DND-41 (cell line): ENCODE data around the gene CEACAM1.

Experiments
- ATAC-seq: fragments of 200-7000 bp; cut with Tn5 transposase; 3 replicates; pipeline ENCODE4 v1.9.1; 2021; ENCODE audit warnings: low read depth; ENCODE audit not compliant: insufficient read depth
- DNase-seq: peaks from one replicate; pipeline ENCODE4 v3.0.0-alpha.2; 2020
- H2AFZ ChIP-seq: 2 replicates; pipeline ENCODE4 v1.6.0; 2012; ENCODE audit warnings: low read depth, low read length
- H3K27ac ChIP-seq: 2 replicates; pipeline ENCODE4 v1.5.1; 2012; ENCODE audit warnings: low read length, inconsistent platforms
- H3K27me3 ChIP-seq: fragments of 200-600 bp; sonication (generic); 2 replicates; pipeline ENCODE4 v1.6.0; 2012; ENCODE audit warnings: low read length, mild to moderate bottlenecking, inconsistent platforms; ENCODE audit not compliant: insufficient read depth, poor library complexity
- H3K36me3 ChIP-seq: 2 replicates; pipeline ENCODE4 v1.5.1; 2012; ENCODE audit warnings: low read length, inconsistent platforms; ENCODE audit not compliant: insufficient read depth
- H3K4me1 ChIP-seq: 2 replicates; pipeline ENCODE4 v1.5.1; 2012; ENCODE audit warnings: mild to moderate bottlenecking, low read length; ENCODE audit not compliant: insufficient read depth
- H3K4me2 ChIP-seq: 2 replicates; pipeline ENCODE4 v1.6.0; 2012; ENCODE audit warnings: mild to moderate bottlenecking, moderate library complexity, low read length, inconsistent platforms; ENCODE audit not compliant: insufficient read depth
- H3K4me3 ChIP-seq, 2 experiments: fragments of 200-600 bp in 1 of 2; shearing (Covaris generic) in 1 of 2; 2 replicates each; pipeline ENCODE4 v1.5.1; 2012 to 2016; ENCODE audit warnings: inconsistent platforms in 2 of 2, low read length in 2 of 2, mild to moderate bottlenecking in 2 of 2, low read depth in 1 of 2, moderate library complexity in 1 of 2
- H3K79me2 ChIP-seq: 2 replicates; pipeline ENCODE4 v1.6.0; 2012; ENCODE audit warnings: low read length, inconsistent platforms; ENCODE audit not compliant: insufficient read depth
- H3K9ac ChIP-seq: 2 replicates; pipeline ENCODE4 v1.6.0; 2012; ENCODE audit warnings: low read depth, mild to moderate bottlenecking, inconsistent platforms, low read length, moderate library complexity
- H3K9me3 ChIP-seq: 2 replicates; pipeline ENCODE4 v1.5.1; 2012; ENCODE audit warnings: low read length, moderate library complexity, mild to moderate bottlenecking, inconsistent platforms; ENCODE audit not compliant: insufficient read depth, severe bottlenecking
- H4K20me1 ChIP-seq: 2 replicates; pipeline ENCODE4 v1.6.0; 2012; ENCODE audit warnings: low read length; ENCODE audit not compliant: insufficient read depth
- EZH2 ChIP-seq: IDR thresholded peaks from 3 replicates; pipeline ENCODE4 v1.6.1; 2012; ENCODE audit warnings: borderline replicate concordance, low read depth, mild to moderate bottlenecking, moderate library complexity, low read length, inconsistent platforms; ENCODE audit not compliant: severe bottlenecking
- TF ChIP-seq, protein P1 (sequence below): IDR thresholded peaks from 2 replicates; pipeline ENCODE4 v1.5.1; 2012; ENCODE audit warnings: borderline replicate concordance, low read length, moderate library complexity, mild to moderate bottlenecking; ENCODE audit not compliant: poor library complexity, severe bottlenecking; ENCODE audit errors: extremely low read depth

CEACAM1 gene

DNA sequence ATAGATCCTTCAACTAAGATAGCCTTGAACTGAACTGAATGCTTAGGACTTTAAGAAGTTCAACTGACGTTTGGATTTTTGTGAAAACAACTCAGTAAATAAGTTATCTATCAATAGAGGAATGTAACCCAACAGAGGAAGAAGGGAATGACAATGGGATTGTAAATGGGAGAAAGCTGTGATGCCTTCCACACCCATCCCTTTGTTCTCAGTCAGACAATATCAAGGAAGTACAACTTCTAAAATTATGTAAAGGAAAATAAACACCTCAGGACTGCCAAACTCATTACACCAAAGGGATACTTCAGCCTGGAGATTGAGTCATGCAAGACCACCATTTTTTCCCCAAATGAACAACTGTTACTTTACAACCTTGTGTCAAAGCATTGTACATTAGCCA, 45.4 kb upstream of the CEACAM1 start:
- Histone ChIP-seq H3K27me3 (peaks cover 2% of the 10 kb centered on the region), H3K27ac (no peak overlapping the region), H3K4me1 (no peaks in the 10 kb centered on the region), H2AFZ (no peak overlapping the region), H3K9me3 (no peaks in the 10 kb centered on the region), H3K4me3 (no peak overlapping the region), H3K4me2 (no peak overlapping the region), H3K36me3 (no peaks in the 10 kb centered on the region), H3K9ac (no peak overlapping the region), H3K79me2 (no peaks in the 10 kb centered on the region), H4K20me1 (no peaks in the 10 kb centered on the region)
- TF ChIP-seq EZH2: no peak
- TF ChIP-seq, protein P1, sequence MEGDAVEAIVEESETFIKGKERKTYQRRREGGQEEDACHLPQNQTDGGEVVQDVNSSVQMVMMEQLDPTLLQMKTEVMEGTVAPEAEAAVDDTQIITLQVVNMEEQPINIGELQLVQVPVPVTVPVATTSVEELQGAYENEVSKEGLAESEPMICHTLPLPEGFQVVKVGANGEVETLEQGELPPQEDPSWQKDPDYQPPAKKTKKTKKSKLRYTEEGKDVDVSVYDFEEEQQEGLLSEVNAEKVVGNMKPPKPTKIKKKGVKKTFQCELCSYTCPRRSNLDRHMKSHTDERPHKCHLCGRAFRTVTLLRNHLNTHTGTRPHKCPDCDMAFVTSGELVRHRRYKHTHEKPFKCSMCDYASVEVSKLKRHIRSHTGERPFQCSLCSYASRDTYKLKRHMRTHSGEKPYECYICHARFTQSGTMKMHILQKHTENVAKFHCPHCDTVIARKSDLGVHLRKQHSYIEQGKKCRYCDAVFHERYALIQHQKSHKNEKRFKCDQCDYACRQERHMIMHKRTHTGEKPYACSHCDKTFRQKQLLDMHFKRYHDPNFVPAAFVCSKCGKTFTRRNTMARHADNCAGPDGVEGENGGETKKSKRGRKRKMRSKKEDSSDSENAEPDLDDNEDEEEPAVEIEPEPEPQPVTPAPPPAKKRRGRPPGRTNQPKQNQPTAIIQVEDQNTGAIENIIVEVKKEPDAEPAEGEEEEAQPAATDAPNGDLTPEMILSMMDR: no peak
- DNase-seq (no peak), ATAC-seq (no peak)

DNA sequence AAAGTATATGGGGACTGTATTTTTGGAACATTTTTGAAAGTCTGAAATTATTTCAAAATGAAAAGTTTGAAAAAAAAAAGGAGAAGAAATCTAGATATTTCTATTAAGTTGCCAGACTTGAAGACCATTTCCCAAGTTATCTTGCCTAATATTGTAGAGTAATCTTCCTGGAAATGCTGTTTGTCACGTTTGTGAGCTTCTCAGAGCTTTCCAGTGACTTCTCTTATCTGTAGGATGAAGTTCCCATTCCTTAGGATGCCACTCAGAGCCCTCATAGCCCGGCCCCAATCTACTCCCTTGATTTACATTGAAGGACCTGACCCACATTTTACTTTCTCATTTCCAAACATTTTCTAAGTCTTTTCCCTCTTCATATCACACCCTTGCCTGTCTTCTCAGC, 42.8 kb upstream of the CEACAM1 start:
- DNase-seq: no peak
- H3K27me3 ChIP-seq: no peaks in the 10 kb centered on the region
- H3K9ac ChIP-seq: no peak overlapping the region
- no peaks in the 10 kb centered on the region for H4K20me1 ChIP-seq
- H3K4me3 ChIP-seq: no peak overlapping the region
- TF ChIP-seq, protein P1: no peak
- no peak for TF ChIP-seq EZH2
- no peaks in the 10 kb centered on the region for H3K36me3 ChIP-seq
- H3K79me2 ChIP-seq: no peaks in the 10 kb centered on the region
- no peaks in the 10 kb centered on the region for H3K9me3 ChIP-seq
- H3K4me1 ChIP-seq: no peaks in the 10 kb centered on the region
- no peak overlapping the region for H3K27ac ChIP-seq
- no peak overlapping the region for H2AFZ ChIP-seq
- H3K4me2 ChIP-seq: no peak overlapping the region
- ATAC-seq: no peak

DNA sequence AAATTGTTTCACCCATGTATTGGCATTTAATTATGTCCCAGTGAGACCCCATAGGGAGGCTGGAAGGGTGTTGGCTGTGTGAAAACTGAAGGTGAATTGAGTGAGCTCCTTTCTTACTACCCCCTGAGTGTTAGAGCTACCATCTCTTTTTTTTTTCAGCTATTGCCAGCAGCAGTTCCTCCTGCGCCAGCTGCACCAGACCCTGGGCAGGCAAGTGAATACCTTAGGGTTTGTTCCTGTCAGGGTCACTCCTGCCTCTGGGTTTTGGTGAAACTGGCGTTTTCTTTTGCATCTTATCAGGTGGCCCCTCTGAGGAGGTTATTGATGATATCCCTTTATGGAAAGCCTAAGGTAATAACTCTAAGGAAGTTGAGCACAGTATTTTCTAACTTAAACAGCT, 40.9 kb upstream of the CEACAM1 start:
- no peaks in the 10 kb centered on the region for H3K36me3 ChIP-seq
- peaks cover 2% of the 10 kb centered on the region; the same call in 1 of the 2 replicates for H4K20me1 ChIP-seq
- no peaks in the 10 kb centered on the region for H3K79me2 ChIP-seq
- no peak overlapping the region for H3K4me2 ChIP-seq
- no peaks in the 10 kb centered on the region for H3K27me3 ChIP-seq
- H3K27ac ChIP-seq: no peak overlapping the region
- no peaks in the 10 kb centered on the region for H3K4me1 ChIP-seq
- TF ChIP-seq EZH2: no peak
- TF ChIP-seq, protein P1: no peak
- H3K4me3 ChIP-seq: no peak overlapping the region
- no peak overlapping the region for H2AFZ ChIP-seq
- DNase-seq: no peak
- H3K9me3 ChIP-seq: no peaks in the 10 kb centered on the region
- ATAC-seq: no peak
- H3K9ac ChIP-seq: no peak overlapping the region

DNA sequence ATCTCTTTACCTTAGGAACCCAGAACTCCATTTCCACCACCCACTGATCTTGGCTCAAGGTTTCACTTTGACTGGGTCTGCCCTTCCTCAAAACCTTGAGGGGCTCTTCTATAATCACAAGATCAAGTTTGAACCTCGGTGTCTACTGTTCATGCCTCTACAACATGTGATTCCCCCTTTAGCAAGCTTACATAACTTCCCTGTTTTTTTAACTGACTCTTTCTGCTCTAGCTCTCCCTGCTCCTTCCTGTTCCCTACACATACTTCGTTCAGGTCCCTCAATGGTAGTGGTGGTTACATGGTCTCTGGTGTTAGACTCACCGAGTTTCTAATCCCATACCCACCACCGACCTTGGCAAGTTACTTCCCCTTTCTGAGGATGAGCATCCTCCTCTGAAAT, 39.7 kb upstream of the CEACAM1 start:
- Histone ChIP-seq H3K36me3 (no peaks in the 10 kb centered on the region), H4K20me1 (peaks cover 2% of the 10 kb centered on the region; the same call in 1 of the 2 replicates), H3K4me2 (no peak overlapping the region), H3K9ac (no peak overlapping the region), H3K4me1 (no peaks in the 10 kb centered on the region), H2AFZ (no peak overlapping the region), H3K4me3 (no peak overlapping the region), H3K27ac (no peak overlapping the region), H3K79me2 (no peaks in the 10 kb centered on the region), H3K9me3 (no peaks in the 10 kb centered on the region), H3K27me3 (no peaks in the 10 kb centered on the region)
- ATAC-seq (no peak), DNase-seq (no peak)
- TF ChIP-seq EZH2: no peak
- TF ChIP-seq, protein P1: no peak
